WTC11 (cell line): ENCODE results near the gene MYH14. TPM values are rescaled to one million over a fixed set of nuclear protein-coding genes. Genes with fewer than 3 reads are reported as not detected.

Experiments
- ATAC-seq: fragments of 200-7000 bp; cut with Tn5 transposase; 2 replicates; pipeline ENCODE4 v1.10.0; 2021; ENCODE audit warnings: mild to moderate bottlenecking, moderate library complexity
- CTCF ChIA-PET: fragments of 300-600 bp; sonication (Branson Sonifier 250); formaldehyde crosslinking; loops from one replicate; lab custom pipeline; 2021; ENCODE audit warnings: antibody characterized with exemption; lab: Charles Lee
- POLR2A ChIA-PET: fragments of 350-600 bp; sonication (Branson Sonifier 250); formaldehyde crosslinking; loops from one replicate; lab custom pipeline; 2021; ENCODE audit warnings: antibody characterized with exemption; lab: Charles Lee
- DNase-seq: peaks from one replicate; pipeline ENCODE4 v3.0.0; 2021; ENCODE audit warnings: low spot score
- H3K27ac Mint-ChIP-seq: 2 replicates; pipeline ENCODE4 v1.8.0; 2021; ENCODE audit warnings: mixed read lengths
- H3K27me3 Mint-ChIP-seq: 2 replicates; pipeline ENCODE4 v1.8.0; 2021; ENCODE audit warnings: low read depth, mild to moderate bottlenecking, moderate library complexity, mixed read lengths
- H3K36me3 Mint-ChIP-seq: 2 replicates; pipeline ENCODE4 v1.8.0; 2021; ENCODE audit warnings: mixed read lengths
- H3K4me1 Mint-ChIP-seq: 2 replicates; pipeline ENCODE4 v1.8.0; 2022; ENCODE audit warnings: mixed read lengths
- H3K4me3 Mint-ChIP-seq: 2 replicates; pipeline ENCODE4 v1.8.0; 2021; ENCODE audit warnings: mild to moderate bottlenecking, moderate library complexity, mixed read lengths
- H3K9me3 Mint-ChIP-seq: 2 replicates; pipeline ENCODE4 v1.8.0; 2021; ENCODE audit warnings: mixed read lengths
- CTCF ChIP-seq: fragments of 200-600 bp; IDR thresholded peaks from 2 replicates; pipeline ENCODE4 v1.8.0; 2022; ENCODE audit warnings: antibody characterized with exemption
- ERG ChIP-seq: fragments of 250-450 bp; sonication (Bioruptor Pico); IDR thresholded peaks from 2 replicates; pipeline ENCODE4 v1.8.0; 2021; ENCODE audit warnings: mild to moderate bottlenecking
- GTF2I ChIP-seq: fragments of 250-450 bp; sonication (Bioruptor Pico); conservative IDR thresholded peaks from 2 replicates; pipeline ENCODE4 v1.4.0; 2021; ENCODE audit warnings: mild to moderate bottlenecking
- IRF2 ChIP-seq: sonication (generic); formaldehyde crosslinking; IDR thresholded peaks from 2 replicates; pipeline ENCODE4 v1.8.0; 2022; ENCODE audit warnings: low read depth, missing genetic modification reagents, borderline replicate concordance
- MAX ChIP-seq: sonication (generic); formaldehyde crosslinking; IDR thresholded peaks from 2 replicates; pipeline ENCODE4 v1.8.0; 2022; ENCODE audit warnings: mild to moderate bottlenecking, missing genetic modification reagents
- NFYB ChIP-seq: sonication (generic); formaldehyde crosslinking; conservative IDR thresholded peaks from 2 replicates; pipeline ENCODE4 v1.8.0; 2022; ENCODE audit warnings: low read depth, missing genetic modification reagents
- RELA ChIP-seq: sonication (generic); formaldehyde crosslinking; IDR thresholded peaks from 2 replicates; pipeline ENCODE4 v1.8.1; 2022; ENCODE audit warnings: missing genetic modification reagents, mild to moderate bottlenecking, borderline replicate concordance
- SMAD4 ChIP-seq: sonication (generic); formaldehyde crosslinking; IDR thresholded peaks from 2 replicates; pipeline ENCODE4 v1.8.0; 2022; ENCODE audit warnings: mild to moderate bottlenecking, missing genetic modification reagents
- SP1 ChIP-seq: sonication (generic); formaldehyde crosslinking; conservative IDR thresholded peaks from 2 replicates; pipeline ENCODE4 v1.8.1; 2022; ENCODE audit warnings: missing genetic modification reagents
- ZBTB43 ChIP-seq: sonication (generic); formaldehyde crosslinking; IDR thresholded peaks from 2 replicates; pipeline ENCODE4 v1.8.1; 2023; ENCODE audit warnings: mild to moderate bottlenecking, missing genetic modification reagents
- ZNF121 ChIP-seq: sonication (generic); formaldehyde crosslinking; IDR thresholded peaks from 2 replicates; pipeline ENCODE4 v1.8.0; 2023; ENCODE audit warnings: missing genetic modification reagents
- ZNF281 ChIP-seq: sonication (generic); formaldehyde crosslinking; IDR thresholded peaks from 2 replicates; pipeline ENCODE4 v1.8.0; 2023; ENCODE audit warnings: mild to moderate bottlenecking, missing genetic modification reagents
- ZNF317 ChIP-seq: sonication (generic); formaldehyde crosslinking; IDR thresholded peaks from 2 replicates; pipeline ENCODE4 v1.8.1; 2023; ENCODE audit warnings: low read depth, mild to moderate bottlenecking, moderate library complexity, missing genetic modification reagents, borderline replicate concordance
- ZNF416 ChIP-seq: fragments of 250-450 bp; sonication (Bioruptor Pico); IDR thresholded peaks from 2 replicates; pipeline ENCODE4 v1.9.0; 2021; ENCODE audit warnings: mild to moderate bottlenecking, inconsistent platforms
- total RNA-seq: library from RNA; stranded (reverse); gene quantifications from 3 replicates; pipeline ENCODE4 v1.2.3, GENCODE V29; 2021
- TF ChIP-seq, protein P1 (sequence below): sonication (generic); formaldehyde crosslinking; IDR thresholded peaks from 2 replicates; pipeline ENCODE4 v1.8.1; 2022; ENCODE audit warnings: low read depth, missing genetic modification reagents, borderline replicate concordance
- TF ChIP-seq, protein P2 (sequence below): sonication (generic); formaldehyde crosslinking; IDR thresholded peaks from 2 replicates; pipeline ENCODE4 v1.8.1; 2023; ENCODE audit warnings: mild to moderate bottlenecking, missing genetic modification reagents, moderate library complexity

Gene MYH14
- total RNA-seq, 1 experiment from 2014 or later = 25.8 TPM

GRCh38 chr19:50252887-50253268 is 49.5 kb downstream of the MYH14 start (continued):
- no peak for TF ChIP-seq NFYB (CRISPR knock-in tag)
- no peak for TF ChIP-seq RELA
- TF ChIP-seq SP1 (CRISPR knock-in tag) = no peak
- no peak for TF ChIP-seq ERG (CRISPR knock-in tag)
- TF ChIP-seq SMAD4 (CRISPR knock-in tag) = no peak

GRCh38 chr19:50255115-50255514 is 51.7 kb downstream of the MYH14 start:
- H3K36me3 Mint-ChIP-seq = peaks cover 54% of the 10 kb centered on the region
- DNase-seq = peak; percentile 31
- H3K27ac Mint-ChIP-seq = no peak overlapping the region
- ChIA-PET POLR2A (interaction anchor here (0.5 kb wide), 1 partner anchor 89 kb away, joined by 6 read pairs; no protein-coding TSS in a partner anchor), CTCF (interaction anchor here (0.9 to 2.8 kb wide), 22 partner anchors 9 to 298 kb away, joined by 3 to 14 read pairs (median 5); partner anchors contain the start of genes KCNC3 and MYH14)
- no peaks in the 10 kb centered on the region for H3K4me1 Mint-ChIP-seq
- H3K9me3 Mint-ChIP-seq = peaks cover 31% of the 10 kb centered on the region
- TF ChIP-seq CTCF = peak; percentile 57
- TF ChIP-seq, protein P1, sequence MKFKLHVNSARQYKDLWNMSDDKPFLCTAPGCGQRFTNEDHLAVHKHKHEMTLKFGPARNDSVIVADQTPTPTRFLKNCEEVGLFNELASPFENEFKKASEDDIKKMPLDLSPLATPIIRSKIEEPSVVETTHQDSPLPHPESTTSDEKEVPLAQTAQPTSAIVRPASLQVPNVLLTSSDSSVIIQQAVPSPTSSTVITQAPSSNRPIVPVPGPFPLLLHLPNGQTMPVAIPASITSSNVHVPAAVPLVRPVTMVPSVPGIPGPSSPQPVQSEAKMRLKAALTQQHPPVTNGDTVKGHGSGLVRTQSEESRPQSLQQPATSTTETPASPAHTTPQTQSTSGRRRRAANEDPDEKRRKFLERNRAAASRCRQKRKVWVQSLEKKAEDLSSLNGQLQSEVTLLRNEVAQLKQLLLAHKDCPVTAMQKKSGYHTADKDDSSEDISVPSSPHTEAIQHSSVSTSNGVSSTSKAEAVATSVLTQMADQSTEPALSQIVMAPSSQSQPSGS (CRISPR knock-in tag) = no peak
- peaks cover 9% of the 10 kb centered on the region for H3K27me3 Mint-ChIP-seq
- H3K4me3 Mint-ChIP-seq = no peak overlapping the region
- ATAC-seq = peak; percentile 55

- no peak for ATAC-seq
- no peak for DNase-seq
- H3K4me1 Mint-ChIP-seq = no peaks in the 10 kb centered on the region
- CTCF ChIA-PET = interaction anchor here (2.4 to 2.8 kb wide), 4 partner anchors 10 to 72 kb away, joined by 22 to 53 read pairs (median 29); partner anchors contain the start of gene KCNC3
- no peak overlapping the region for H3K4me3 Mint-ChIP-seq
- no peak for TF ChIP-seq ZNF317 (CRISPR knock-in tag)
- TF ChIP-seq, protein P2, sequence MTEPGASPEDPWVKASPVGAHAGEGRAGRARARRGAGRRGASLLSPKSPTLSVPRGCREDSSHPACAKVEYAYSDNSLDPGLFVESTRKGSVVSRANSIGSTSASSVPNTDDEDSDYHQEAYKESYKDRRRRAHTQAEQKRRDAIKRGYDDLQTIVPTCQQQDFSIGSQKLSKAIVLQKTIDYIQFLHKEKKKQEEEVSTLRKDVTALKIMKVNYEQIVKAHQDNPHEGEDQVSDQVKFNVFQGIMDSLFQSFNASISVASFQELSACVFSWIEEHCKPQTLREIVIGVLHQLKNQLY (CRISPR knock-in tag) = no peak
- TF ChIP-seq IRF2 = no peak
- POLR2A ChIA-PET = no interaction called here
- peaks cover 29% of the 10 kb centered on the region for H3K9me3 Mint-ChIP-seq
- H3K27me3 Mint-ChIP-seq = peaks cover 9% of the 10 kb centered on the region
- H3K27ac Mint-ChIP-seq = no peak overlapping the region
- H3K36me3 Mint-ChIP-seq = peaks cover 48% of the 10 kb centered on the region
Observed at GRCh38 chr19:50257141-50257540, 53.7 kb downstream of the MYH14 start.

GRCh38 chr19:50258918-50259372 is 55.5 kb downstream of the MYH14 start:
- ChIA-PET POLR2A (interaction anchor here (0.5 to 0.6 kb wide), 2 partner anchors 42 to 95 kb away, joined by 4 to 5 read pairs; no protein-coding TSS in a partner anchor), CTCF (interaction anchor here (0.6 to 2.8 kb wide), 40 partner anchors 8 to 207 kb away, joined by 3 to 53 read pairs (median 5); partner anchors contain the start of genes KCNC3, MYH14 and POLD1)
- TF ChIP-seq MAX (0 out of 2 replicates have a peak, but pooled peaks have one; percentile 18), GTF2I (CRISPR knock-in tag) (peak; percentile 85), ZNF416 (CRISPR knock-in tag) (0 out of 2 replicates have a peak, but pooled peaks have one; percentile 41), ZNF121 (no peak), ZNF281 (CRISPR knock-in tag) (no peak), CTCF (peak; percentile 89), ZBTB43 (CRISPR knock-in tag) (no peak)
- TF ChIP-seq, protein P2 (CRISPR knock-in tag) = no peak
- DNase-seq (peak; percentile 84), ATAC-seq (peak; percentile 89)
- H3K4me3 Mint-ChIP-seq = no peak overlapping the region
- no peak overlapping the region for H3K27ac Mint-ChIP-seq
- peaks cover 20% of the 10 kb centered on the region for H3K9me3 Mint-ChIP-seq
- H3K36me3 Mint-ChIP-seq = peaks cover 33% of the 10 kb centered on the region
- H3K27me3 Mint-ChIP-seq = peaks cover 4% of the 10 kb centered on the region; the same call in 1 of the 2 replicates
- H3K4me1 Mint-ChIP-seq = no peaks in the 10 kb centered on the region
